Activated naive CD8-positive, alpha-beta T cell treated with anti-CD3 and anti-CD28 coated beads, Interleukin-2, amount 50 U/mL, for 16 hours (primary cell): ENCODE measurements around the gene SNRNP70.
A peak's percentile ranks its signal among the peaks of the same experiment; 100 is the strongest.
"Not testable (repeated sequence)": the region's sequence is repeated elsewhere in the genome, so short reads cannot be mapped to it uniquely, and the experiment has no call there.

Experiments
- DNase-seq: peaks from one replicate; pipeline ENCODE4 v3.0.0-alpha.2; 2020; ENCODE audit warnings: low read depth, low spot score

The SNRNP70 gene

GRCh38 chr19:49064768-49065611, 20.3 kb upstream of the SNRNP70 start, which contains the start of gene NTF4:
Gene NTF4 (minus strand): TSS chr19:49064818. CDS start chr19:49061997, 2,821 bp downstream.
- DNase-seq, result no peak

GRCh38 chr19:49065905-49066512, 19.2 kb upstream of the SNRNP70 start:
- DNase-seq, result no peak

GRCh38 chr19:49067554-49067953, 17.7 kb upstream of the SNRNP70 start:
- DNase-seq, result no peak

GRCh38 chr19:49069026-49069425, 16.2 kb upstream of the SNRNP70 start:
- no peak for DNase-seq

- DNase-seq, result no peak
Measured at GRCh38 chr19:49070416-49070815, 14.8 kb upstream of the SNRNP70 start.

- DNase-seq, result no peak
Measured at GRCh38 chr19:49071860-49072547, 13.2 kb upstream of the SNRNP70 start.

GRCh38 chr19:49073514-49074378, 11.5 kb upstream of the SNRNP70 start:
- DNase-seq, result no peak

GRCh38 chr19:49074869-49075268, 10.4 kb upstream of the SNRNP70 start:
- DNase-seq, result not testable (repeated sequence)

- DNase-seq, result no peak
Measured at GRCh38 chr19:49080392-49080791, 4.9 kb upstream of the SNRNP70 start.

GRCh38 chr19:49081273-49081672, 4.0 kb upstream of the SNRNP70 start:
- no peak for DNase-seq

- no peak for DNase-seq
Measured at GRCh38 chr19:49084206-49085019, 838 bp upstream of the SNRNP70 start.

GRCh38 chr19:49085868-49086232, 599 bp downstream of the SNRNP70 start:
- DNase-seq, result no peak

- DNase-seq, result no peak
Measured at GRCh38 chr19:49086296-49086695, 1.0 kb downstream of the SNRNP70 start.

GRCh38 chr19:49091391-49092038, 6.3 kb downstream of the SNRNP70 start:
- no peak for DNase-seq

GRCh38 chr19:49092686-49093085, 7.4 kb downstream of the SNRNP70 start:
- DNase-seq, result no peak

- no peak for DNase-seq
Measured at GRCh38 chr19:49094505-49095482, 9.5 kb downstream of the SNRNP70 start.

- DNase-seq, result peak; percentile 55
Measured at GRCh38 chr19:49097453-49098288, 12.4 kb downstream of the SNRNP70 start.

GRCh38 chr19:49098795-49099194, 13.5 kb downstream of the SNRNP70 start:
- no peak for DNase-seq
